ENCODE results near the gene CSNK2A3. TPM values are rescaled to one million over a fixed set of nuclear protein-coding genes. Genes with fewer than 3 reads are reported as not detected.

Gene CSNK2A3
- total RNA-seq, 1 experiment from 2014 or later: 1.4 TPM

- POLR2A ChIA-PET (ENCODE audit: low non-redundant PET): no interaction called here
- no peaks in the 10 kb centered on the region for H3K9me3 ChIP-seq (ENCODE audit: low read depth, low read length, poor library complexity, severe bottlenecking)
- no TSS peak for BruUV-seq (replicated peaks)
- intact Hi-C loops (cut with micrococcal nuclease; ENCODE audit: unreplicated experiment): no loop called here
- H3K27me3 ChIP-seq (replicated peaks; ENCODE audit: insufficient read depth, low read depth, low read length, poor library complexity): no peaks in the 10 kb centered on the region
- no peaks in the 10 kb centered on the region for H3K36me3 ChIP-seq (ENCODE audit: insufficient read depth, low read length, poor library complexity, severe bottlenecking)
- CTCF ChIA-PET: no interaction called here
- TF ChIP-seq EZH2 (IDR thresholded peaks at IDR 0.05; ENCODE audit: borderline replicate concordance, low read depth, low read length, poor library complexity, severe bottlenecking) (no peak), CTCF (conservative IDR thresholded peaks at IDR 0.05; ENCODE audit: low read depth, low read length) (no peak)
- no peak overlapping the region for H3K4me3 ChIP-seq (ENCODE audit: low read depth, low read length, poor library complexity, severe bottlenecking)
- DNase-seq (ENCODE audit: low spot score): no peak
- H3K4me1 ChIP-seq (ENCODE audit: insufficient read depth, low read length, poor library complexity, severe bottlenecking): no peaks in the 10 kb centered on the region
- H3K27ac ChIP-seq (ENCODE audit: low read depth, low read length, poor library complexity, severe bottlenecking): no peak overlapping the region
Measured at GRCh38 chr11:11344045-11344444, 9.0 kb downstream of the CSNK2A3 start.

GRCh38 chr11:11338304-11338703, 14.7 kb downstream of the CSNK2A3 start:
- Histone ChIP-seq H3K4me1 (ENCODE audit: insufficient read depth, low read length, poor library complexity, severe bottlenecking) (no peaks in the 10 kb centered on the region), H3K4me3 (ENCODE audit: low read depth, low read length, poor library complexity, severe bottlenecking) (no peak overlapping the region), H3K27ac (ENCODE audit: low read depth, low read length, poor library complexity, severe bottlenecking) (no peak overlapping the region), H3K27me3 (replicated peaks; ENCODE audit: insufficient read depth, low read depth, low read length, poor library complexity) (no peaks in the 10 kb centered on the region), H3K36me3 (ENCODE audit: insufficient read depth, low read length, poor library complexity, severe bottlenecking) (no peaks in the 10 kb centered on the region), H3K9me3 (ENCODE audit: low read depth, low read length, poor library complexity, severe bottlenecking) (no peaks in the 10 kb centered on the region)
- ChIA-PET POLR2A (ENCODE audit: low non-redundant PET) (no interaction called here), CTCF (no interaction called here)
- TF ChIP-seq EZH2 (IDR thresholded peaks at IDR 0.05; ENCODE audit: borderline replicate concordance, low read depth, low read length, poor library complexity, severe bottlenecking) (no peak), CTCF (conservative IDR thresholded peaks at IDR 0.05; ENCODE audit: low read depth, low read length) (no peak)
- intact Hi-C loops (cut with micrococcal nuclease; ENCODE audit: unreplicated experiment): no loop called here
- BruUV-seq (replicated peaks): no TSS peak
- DNase-seq (ENCODE audit: low spot score): no peak

GRCh38 chr11:11336664-11337063, 16.4 kb downstream of the CSNK2A3 start:
- BruUV-seq (replicated peaks): no TSS peak
- no peaks in the 10 kb centered on the region for H3K27me3 ChIP-seq (replicated peaks; ENCODE audit: insufficient read depth, low read depth, low read length, poor library complexity)
- DNase-seq (ENCODE audit: low spot score): no peak
- H3K27ac ChIP-seq (ENCODE audit: low read depth, low read length, poor library complexity, severe bottlenecking): no peak overlapping the region
- H3K4me1 ChIP-seq (ENCODE audit: insufficient read depth, low read length, poor library complexity, severe bottlenecking): no peaks in the 10 kb centered on the region
- H3K36me3 ChIP-seq (ENCODE audit: insufficient read depth, low read length, poor library complexity, severe bottlenecking): no peaks in the 10 kb centered on the region
- ChIA-PET POLR2A (ENCODE audit: low non-redundant PET) (no interaction called here), CTCF (no interaction called here)
- no peak overlapping the region for H3K4me3 ChIP-seq (ENCODE audit: low read depth, low read length, poor library complexity, severe bottlenecking)
- H3K9me3 ChIP-seq (ENCODE audit: low read depth, low read length, poor library complexity, severe bottlenecking): no peaks in the 10 kb centered on the region
- intact Hi-C loops (cut with micrococcal nuclease; ENCODE audit: unreplicated experiment): no loop called here
- TF ChIP-seq CTCF (conservative IDR thresholded peaks at IDR 0.05; ENCODE audit: low read depth, low read length) (no peak), EZH2 (IDR thresholded peaks at IDR 0.05; ENCODE audit: borderline replicate concordance, low read depth, low read length, poor library complexity, severe bottlenecking) (no peak)
